Measurements from ENCODE around the gene FHAD1.

DNA sequence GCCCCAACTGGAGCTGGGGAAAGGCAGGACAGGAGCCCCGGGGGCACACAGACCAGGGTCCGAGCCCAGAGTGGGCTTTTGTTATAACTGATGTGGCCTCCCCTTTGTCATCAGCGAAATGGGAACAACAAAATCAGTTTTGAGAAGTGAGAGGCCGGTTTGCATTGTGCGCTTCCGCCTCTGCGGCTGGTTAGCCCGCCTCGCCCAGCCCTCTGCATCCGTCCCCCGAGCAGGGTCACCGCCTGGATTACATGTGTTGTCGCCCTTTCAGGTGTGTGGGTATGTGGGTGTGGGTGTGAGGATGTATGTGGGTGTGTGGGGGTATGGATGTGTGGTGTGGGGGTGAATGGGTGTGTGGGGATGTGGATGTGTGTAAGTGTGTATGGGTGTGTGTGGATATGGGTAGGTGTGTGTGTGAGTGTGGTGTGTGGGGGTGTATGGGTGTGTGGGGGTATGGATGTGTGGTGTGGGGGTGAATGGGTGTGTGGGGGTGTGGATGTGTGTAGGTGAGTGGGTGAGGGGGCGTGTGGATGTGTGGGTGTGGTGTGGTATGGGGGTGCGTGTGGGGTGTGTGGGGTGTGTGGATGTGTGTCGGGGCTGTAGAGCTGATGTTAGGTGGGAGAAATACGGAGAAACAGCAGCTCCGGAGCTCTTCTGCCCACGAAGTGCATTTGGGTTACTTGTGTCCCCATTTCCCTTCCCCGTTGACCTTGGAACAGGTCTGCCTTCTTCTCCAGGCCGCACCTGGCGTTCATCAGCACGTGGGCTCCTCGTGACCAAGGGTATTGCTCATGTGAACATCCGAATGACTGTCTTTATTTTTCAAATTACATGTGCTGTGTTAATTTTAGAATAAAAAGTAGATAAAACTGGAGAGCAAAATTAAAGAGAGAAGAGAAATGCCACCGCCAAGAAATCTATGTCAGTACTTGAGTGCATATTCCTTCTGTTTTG, 67.6 kb downstream of the FHAD1 start:
- TF ChIP-seq CTCF (IDR thresholded peaks at IDR 0.05; ENCODE audit: low read depth, low read length, poor library complexity, severe bottlenecking) (no peak), EZH2phosphoT487 (IDR thresholded peaks at IDR 0.05; ENCODE audit: borderline replicate concordance, low read length) (no peak)
